SK-N-SH (cell line): ENCODE results near the gene DLG2. TPM values are rescaled to one million over a fixed set of nuclear protein-coding genes. Genes with fewer than 3 reads are reported as not detected.

Source experiments
- CTCF ChIA-PET: fragments of 300-600, 350-600 bp; formaldehyde crosslinking; extraction: SDS; loops from one replicate; lab custom pipeline; 2021; lab: Yijun Ruan, JAX
- POLR2A ChIA-PET: fragments of 350-600 bp; sonication (Branson Sonifier 250); formaldehyde crosslinking; extraction: SDS; loops from one replicate; lab custom pipeline; 2020; ENCODE audit warnings: antibody characterized with exemption, inconsistent platforms; lab: Yijun Ruan, JAX
- DNase-seq: peaks from one replicate; pipeline ENCODE4 v3.0.0; 2012
- H2AFZ ChIP-seq: fragments of 200-600 bp; sonication (generic); 2 replicates; pipeline ENCODE4 v1.8.1; 2016; ENCODE audit warnings: antibody characterized with exemption, mild to moderate bottlenecking, low read depth
- H3F3A ChIP-seq: fragments of 200-600 bp; sonication (generic); replicated peaks from 2 replicates; pipeline ENCODE3; 2016; ENCODE audit warnings: antibody characterized with exemption, mild to moderate bottlenecking; ENCODE audit not compliant: insufficient read depth
- H3K27ac ChIP-seq, 2 experiments: fragments of 200-500 bp in 1 of 2; fragments of 200-600 bp in 1 of 2; sonication (Bioruptor generic) in 1 of 2; sonication (generic), shearing (Covaris generic) in 1 of 2; 2 replicates each; pipeline versions ENCODE4 v1.5.1 to v1.6.1; 2014 to 2016; ENCODE audit warnings: low read depth in 2 of 2, inconsistent platforms in 1 of 2, low read length in 1 of 2, mild to moderate bottlenecking in 1 of 2, mixed read lengths in 1 of 2
- H3K27me3 ChIP-seq: fragments of 200-600 bp; sonication (generic), shearing (Covaris generic); 2 replicates; pipeline ENCODE4 v1.6.1; 2016; ENCODE audit warnings: mixed run types; ENCODE audit not compliant: insufficient read depth
- H3K36me3 ChIP-seq, 2 experiments: fragments of 200-500 bp in 1 of 2; fragments of 200-600 bp in 1 of 2; sonication (Bioruptor generic) in 1 of 2; sonication (generic) in 1 of 2; replicated peaks in 1 of 2; 2 replicates each; pipeline versions ENCODE3 to v1.5.1; 2014 to 2016; ENCODE audit warnings: low read length in 1 of 2, mild to moderate bottlenecking in 1 of 2; ENCODE audit not compliant: insufficient read depth in 2 of 2, control insufficient read depth in 1 of 2
- H3K4me1 ChIP-seq, 2 experiments: fragments of 200-500 bp in 1 of 2; fragments of 200-600 bp in 1 of 2; sonication (Bioruptor generic) in 1 of 2; sonication (generic), shearing (Covaris generic) in 1 of 2; 2 replicates each; pipeline versions ENCODE4 v1.5.1 to v1.6.1; 2014 to 2016; ENCODE audit warnings: low read depth in 1 of 2, low read length in 1 of 2, mixed run types in 1 of 2; ENCODE audit not compliant: insufficient read depth in 2 of 2, control insufficient read depth in 1 of 2
- H3K4me2 ChIP-seq: fragments of 200-600 bp; sonication (generic), shearing (Covaris generic); 2 replicates; pipeline ENCODE4 v1.6.1; 2017; ENCODE audit warnings: mixed run types
- H3K4me3 ChIP-seq, 2 experiments: fragments of 200-500 bp in 1 of 2; fragments of 200-600 bp in 1 of 2; sonication (Bioruptor generic) in 1 of 2; sonication (generic), shearing (Covaris generic) in 1 of 2; 2 replicates each; pipeline versions ENCODE4 v1.5.1 to v1.8.1; 2014 to 2016; ENCODE audit warnings: low read depth in 2 of 2, inconsistent platforms in 1 of 2, low read length in 1 of 2, mild to moderate bottlenecking in 1 of 2, mixed read lengths in 1 of 2, moderate library complexity in 1 of 2
- H3K79me2 ChIP-seq: fragments of 200-600 bp; sonication (generic); 2 replicates; pipeline ENCODE4 v1.8.1; 2017; ENCODE audit warnings: mild to moderate bottlenecking; ENCODE audit not compliant: insufficient read depth
- H3K9ac ChIP-seq: fragments of 200-600 bp; sonication (generic); 2 replicates; pipeline ENCODE4 v1.6.1; 2017; ENCODE audit warnings: mixed run types
- H3K9me2 ChIP-seq: fragments of 200-600 bp; sonication (generic); 2 replicates; pipeline ENCODE4 v1.6.1; 2017; ENCODE audit warnings: mixed run types
- H3K9me3 ChIP-seq: fragments of 200-600 bp; sonication (generic); 2 replicates; pipeline ENCODE4 v1.6.1; 2017; ENCODE audit warnings: mixed run types, mild to moderate bottlenecking, moderate library complexity
- H4K20me1 ChIP-seq: fragments of 200-600 bp; sonication (generic); 2 replicates; pipeline ENCODE4 v1.6.1; 2017; ENCODE audit warnings: mild to moderate bottlenecking, mixed run types; ENCODE audit not compliant: insufficient read depth
- EP300 ChIP-seq, 2 experiments: IDR thresholded peaks; 2 replicates each; pipeline versions ENCODE4 v1.4.0 to v1.6.1; 2012; ENCODE audit warnings: borderline replicate concordance in 1 of 2, low read depth in 1 of 2, low read length in 1 of 2
- EZH2phosphoT487 ChIP-seq: fragments of 200-600 bp; sonication (generic); IDR thresholded peaks from 2 replicates; pipeline ENCODE4 v1.6.1; 2017; ENCODE audit warnings: low read depth, mixed run types, mild to moderate bottlenecking, antibody characterized with exemption, moderate library complexity, borderline replicate concordance
- FOSL2 ChIP-seq: IDR thresholded peaks from 2 replicates; pipeline ENCODE4 v1.4.0; 2012; ENCODE audit warnings: low read depth, mild to moderate bottlenecking, moderate library complexity, borderline replicate concordance
- GATA2 ChIP-seq: sonication (generic); formaldehyde crosslinking; IDR thresholded peaks from 2 replicates; pipeline ENCODE4 v1.5.0; 2020; ENCODE audit warnings: mild to moderate bottlenecking, missing genetic modification reagents
- JUND ChIP-seq: IDR thresholded peaks from 2 replicates; pipeline ENCODE4 v1.4.0; 2012
- MAX ChIP-seq: IDR thresholded peaks from 2 replicates; pipeline ENCODE4 v1.4.0; 2012; ENCODE audit warnings: low read depth
- MEF2A ChIP-seq: IDR thresholded peaks from 2 replicates; pipeline ENCODE4 v1.4.0; 2012; ENCODE audit warnings: low read depth, borderline replicate concordance
- NFIC ChIP-seq: IDR thresholded peaks from 2 replicates; pipeline ENCODE4 v1.4.0; 2012; ENCODE audit warnings: borderline replicate concordance
- NRF1 ChIP-seq: IDR thresholded peaks from 2 replicates; pipeline ENCODE4 v1.6.1; 2012; ENCODE audit warnings: low read depth, mild to moderate bottlenecking, low read length
- POLR2AphosphoS5 ChIP-seq: IDR thresholded peaks from 2 replicates; pipeline ENCODE4 v1.6.1; 2012; ENCODE audit warnings: low read depth, low read length
- RAD21 ChIP-seq: IDR thresholded peaks from 2 replicates; pipeline ENCODE4 v1.6.1; 2012; ENCODE audit warnings: mild to moderate bottlenecking, low read length
- RCOR1 ChIP-seq: fragments of 150-350 bp; IDR thresholded peaks from 2 replicates; pipeline ENCODE4 v1.6.1; 2017; ENCODE audit warnings: antibody characterized with exemption, low read length
- RFX5 ChIP-seq: IDR thresholded peaks from 2 replicates; pipeline ENCODE4 v1.6.1; 2012; ENCODE audit warnings: mild to moderate bottlenecking, improper control_type of control experiment, low read length
- SIN3A ChIP-seq: IDR thresholded peaks from 2 replicates; pipeline ENCODE4 v1.6.1; 2012; ENCODE audit warnings: low read depth, mild to moderate bottlenecking, low read length, moderate library complexity, borderline replicate concordance
- SMC3 ChIP-seq: IDR thresholded peaks from 2 replicates; pipeline ENCODE4 v1.6.1; 2012; ENCODE audit warnings: low read depth, low read length, improper control_type of control experiment
- TEAD4 ChIP-seq: IDR thresholded peaks from 2 replicates; pipeline ENCODE4 v1.4.0; 2012; ENCODE audit warnings: mild to moderate bottlenecking, borderline replicate concordance; ENCODE audit not compliant: insufficient read depth
- WGBS: methylation state at CpG from one replicate; pipeline ENCODE4 v1.1.6; 2017; ENCODE audit warnings: low lambda C conversion rate; 5-methylcytosine and 5-hydroxymethylcytosine counted together
- polyA plus RNA-seq, 3 experiments: library from polyadenylated mRNA; depleted of rRNA; stranded (reverse); fragments of >200 nt; gene quantifications; 2 replicates each; pipeline ENCODE4 v1.2.3, GENCODE V29; 2012
- TF ChIP-seq, protein P1 (sequence below): fragments of 200-600 bp; sonication (generic); IDR thresholded peaks from 2 replicates; pipeline ENCODE4 v1.6.1; 2017; ENCODE audit warnings: antibody characterized with exemption, mild to moderate bottlenecking, moderate library complexity
- TF ChIP-seq, protein P2 (sequence below): fragments of 150-350 bp; IDR thresholded peaks from 2 replicates; pipeline ENCODE4 v1.6.1; 2016; ENCODE audit warnings: mild to moderate bottlenecking, low read depth, low read length
- TF ChIP-seq, protein P3 (sequence below): IDR thresholded peaks from 2 replicates; pipeline ENCODE4; 2012

DLG2 gene
- polyA plus RNA-seq, 1 of the 3 experiments (the other 2 are of a cell fraction), result 0.21 TPM

GRCh38 chr11:85042361-85042760 is 584.8 kb downstream of the DLG2 start:
- no peaks in the 10 kb centered on the region for H3K4me1 ChIP-seq
- H3K27me3 ChIP-seq, result no peaks in the 10 kb centered on the region
- no peak overlapping the region for H3K27ac ChIP-seq
- no peak overlapping the region for H3K4me3 ChIP-seq
- TF ChIP-seq SIN3A (no peak), GATA2 (CRISPR knock-in tag) (no peak), RCOR1 (no peak), NFIC (no peak), POLR2AphosphoS5 (no peak), MEF2A (no peak), RFX5 (no peak), EZH2phosphoT487 (no peak), MAX (no peak), TEAD4 (no peak), JUND (no peak), RAD21 (no peak), NRF1 (no peak)
- TF ChIP-seq, protein P1, sequence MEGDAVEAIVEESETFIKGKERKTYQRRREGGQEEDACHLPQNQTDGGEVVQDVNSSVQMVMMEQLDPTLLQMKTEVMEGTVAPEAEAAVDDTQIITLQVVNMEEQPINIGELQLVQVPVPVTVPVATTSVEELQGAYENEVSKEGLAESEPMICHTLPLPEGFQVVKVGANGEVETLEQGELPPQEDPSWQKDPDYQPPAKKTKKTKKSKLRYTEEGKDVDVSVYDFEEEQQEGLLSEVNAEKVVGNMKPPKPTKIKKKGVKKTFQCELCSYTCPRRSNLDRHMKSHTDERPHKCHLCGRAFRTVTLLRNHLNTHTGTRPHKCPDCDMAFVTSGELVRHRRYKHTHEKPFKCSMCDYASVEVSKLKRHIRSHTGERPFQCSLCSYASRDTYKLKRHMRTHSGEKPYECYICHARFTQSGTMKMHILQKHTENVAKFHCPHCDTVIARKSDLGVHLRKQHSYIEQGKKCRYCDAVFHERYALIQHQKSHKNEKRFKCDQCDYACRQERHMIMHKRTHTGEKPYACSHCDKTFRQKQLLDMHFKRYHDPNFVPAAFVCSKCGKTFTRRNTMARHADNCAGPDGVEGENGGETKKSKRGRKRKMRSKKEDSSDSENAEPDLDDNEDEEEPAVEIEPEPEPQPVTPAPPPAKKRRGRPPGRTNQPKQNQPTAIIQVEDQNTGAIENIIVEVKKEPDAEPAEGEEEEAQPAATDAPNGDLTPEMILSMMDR, result no peak
- TF ChIP-seq, protein P2, sequence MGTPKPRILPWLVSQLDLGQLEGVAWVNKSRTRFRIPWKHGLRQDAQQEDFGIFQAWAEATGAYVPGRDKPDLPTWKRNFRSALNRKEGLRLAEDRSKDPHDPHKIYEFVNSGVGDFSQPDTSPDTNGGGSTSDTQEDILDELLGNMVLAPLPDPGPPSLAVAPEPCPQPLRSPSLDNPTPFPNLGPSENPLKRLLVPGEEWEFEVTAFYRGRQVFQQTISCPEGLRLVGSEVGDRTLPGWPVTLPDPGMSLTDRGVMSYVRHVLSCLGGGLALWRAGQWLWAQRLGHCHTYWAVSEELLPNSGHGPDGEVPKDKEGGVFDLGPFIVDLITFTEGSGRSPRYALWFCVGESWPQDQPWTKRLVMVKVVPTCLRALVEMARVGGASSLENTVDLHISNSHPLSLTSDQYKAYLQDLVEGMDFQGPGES, result no peak
- TF ChIP-seq, protein P3, sequence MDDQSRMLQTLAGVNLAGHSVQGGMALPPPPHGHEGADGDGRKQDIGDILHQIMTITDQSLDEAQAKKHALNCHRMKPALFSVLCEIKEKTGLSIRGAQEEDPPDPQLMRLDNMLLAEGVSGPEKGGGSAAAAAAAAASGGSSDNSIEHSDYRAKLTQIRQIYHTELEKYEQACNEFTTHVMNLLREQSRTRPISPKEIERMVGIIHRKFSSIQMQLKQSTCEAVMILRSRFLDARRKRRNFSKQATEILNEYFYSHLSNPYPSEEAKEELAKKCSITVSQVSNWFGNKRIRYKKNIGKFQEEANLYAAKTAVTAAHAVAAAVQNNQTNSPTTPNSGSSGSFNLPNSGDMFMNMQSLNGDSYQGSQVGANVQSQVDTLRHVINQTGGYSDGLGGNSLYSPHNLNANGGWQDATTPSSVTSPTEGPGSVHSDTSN, result no peak
- TF ChIP-seq, all 33 proteins: peak for 0
- Histone ChIP-seq H3K4me2 (no peak overlapping the region), H3K9me3 (no peaks in the 10 kb centered on the region), H3F3A (no peaks in the 10 kb centered on the region), H4K20me1 (no peaks in the 10 kb centered on the region), H3K79me2 (no peaks in the 10 kb centered on the region), H2AFZ (no peak overlapping the region), H3K36me3 (no peaks in the 10 kb centered on the region), H3K9ac (no peak overlapping the region), H3K9me2 (no peaks in the 10 kb centered on the region)
- ChIA-PET POLR2A (no interaction called here), CTCF (no interaction called here)
- DNase-seq, result no peak

GRCh38 chr11:85040166-85040565 is 587.0 kb downstream of the DLG2 start:
- no peaks in the 10 kb centered on the region for H4K20me1 ChIP-seq
- no peaks in the 10 kb centered on the region for H3K4me1 ChIP-seq
- H3K9ac ChIP-seq, result no peak overlapping the region
- H3K9me2 ChIP-seq, result no peaks in the 10 kb centered on the region
- no peak overlapping the region for H2AFZ ChIP-seq
- no peak overlapping the region for H3K4me2 ChIP-seq
- TF ChIP-seq SMC3 (no peak), GATA2 (CRISPR knock-in tag) (no peak), FOSL2 (no peak), TEAD4 (no peak), RFX5 (no peak), SIN3A (no peak), EP300 (IDR thresholded peaks at IDR 0.05; ENCODE audit: borderline replicate concordance in 1 of 2, low read depth in 1 of 2, low read length in 1 of 2) (no peak)
- ChIA-PET CTCF (no interaction called here), POLR2A (no interaction called here)
- no peaks in the 10 kb centered on the region for H3F3A ChIP-seq
- no peak for DNase-seq
- no peaks in the 10 kb centered on the region for H3K27me3 ChIP-seq
- no peaks in the 10 kb centered on the region for H3K79me2 ChIP-seq
- no peak overlapping the region for H3K27ac ChIP-seq
- no peaks in the 10 kb centered on the region for H3K9me3 ChIP-seq
- no peaks in the 10 kb centered on the region for H3K36me3 ChIP-seq
- 3% methylated on average over 2 of the region's 2 CpGs for WGBS
- H3K4me3 ChIP-seq, result no peak overlapping the region
